Right cardiac atrium (tissue), 5 donors: ENCODE data around the gene CHD6. TPM values are rescaled to one million over a fixed set of nuclear protein-coding genes. Genes with fewer than 3 reads are reported as not detected.

ENCODE experiments used
- ATAC-seq, 2 donors: fragments of 200-7000 bp; cut with Tn5 transposase; one replicate each; pipeline versions ENCODE4 v1.8.0 to v1.9.1; 2020; ENCODE audit warnings: moderate library complexity in 2 of 2, mild to moderate bottlenecking in 1 of 2
- DNase-seq, 3 donors: peaks; one replicate each; pipeline ENCODE4 v3.0.0-alpha.2; 2020
- H3K27ac ChIP-seq: one replicate; pipeline ENCODE4 v1.5.1; 2013; ENCODE audit warnings: mild to moderate bottlenecking, low read length, control low read depth, moderate library complexity
- H3K27me3 ChIP-seq: one replicate; pipeline ENCODE4 v1.6.1; 2013; ENCODE audit not compliant: control insufficient read depth, insufficient read depth
- H3K4me1 ChIP-seq: one replicate; pipeline ENCODE4 v1.6.1; 2013; ENCODE audit warnings: low read length; ENCODE audit not compliant: control insufficient read depth, insufficient read depth
- H3K4me3 ChIP-seq: one replicate; pipeline ENCODE4 v1.5.1; 2013; ENCODE audit warnings: low read length, control low read depth
- H3K9me3 ChIP-seq: one replicate; pipeline ENCODE4 v1.6.1; 2013; ENCODE audit warnings: low read length; ENCODE audit not compliant: control insufficient read depth
- WGBS: extraction: QIAGEN DNeasy Blood & Tissue Kit; methylation state at CpG from one replicate; pipeline ENCODE4 v1.1.7; 2013; 5-methylcytosine and 5-hydroxymethylcytosine counted together
- intact Hi-C, 4 donors: fragments of 100-400 bp; cut with DNase I; formaldehyde crosslinking; loops; one replicate each; pipeline versions ENCODE4 v1.11.0 to v1.14.0; 2022 to 2023
- polyA plus RNA-seq: library from polyadenylated mRNA; stranded (reverse); fragments of 200-250 nt; gene quantifications from one replicate; pipeline ENCODE4 v1.2.3, GENCODE V29; 2013
- total RNA-seq, 4 donors: library from RNA; stranded (reverse); fragmentation: NEBNext Ultra II Directional; extraction: Animal tissue kit (Norgen Biotek cat#: 25700); gene quantifications; one replicate each; pipeline ENCODE4 v1.2.1, GENCODE V29; 2021
- donor health status: healthy with polysubstance abuse.
- donor health status: DM: no; HTN: yes; CAD: no.
- donor health status: DM: no; HTN: no; CAD: no.
- donor health status: DM: no; HTN: yes; CAD: no; lungs with severe emphysema.
- donor health status: DM: yes; HTN: yes; CAD: no.

CHD6 gene
- total and polyA plus RNA-seq, 5 donors, result 9.7 to 53.9 (median 49.2) TPM

- ATAC-seq, result no peak
- Histone ChIP-seq H3K4me3 (no peak overlapping the region), H3K9me3 (no peaks in the 10 kb centered on the region), H3K4me1 (peaks cover 5% of the 10 kb centered on the region), H3K27me3 (no peaks in the 10 kb centered on the region), H3K27ac (no peak overlapping the region)
- DNase-seq, result no peak
- WGBS, result 83% methylated on average over 1 of the region's 1 CpG
- intact Hi-C loops, result no loop called here
These were observed 10.4 kb downstream of the CHD6 start for GRCh38 chr20:41607791-41608190.

- no peak overlapping the region for H3K27ac ChIP-seq
- H3K27me3 ChIP-seq, result no peaks in the 10 kb centered on the region
- no peaks in the 10 kb centered on the region for H3K9me3 ChIP-seq
- WGBS, result 73% methylated on average over 1 of the region's 1 CpG
- H3K4me1 ChIP-seq, result peaks cover 3% of the 10 kb centered on the region
- intact Hi-C loops, result no loop called here
- DNase-seq, result no peak
- ATAC-seq, result no peak
- H3K4me3 ChIP-seq, result no peak overlapping the region
These were observed 14.2 kb downstream of the CHD6 start for GRCh38 chr20:41604002-41604401.

- ATAC-seq, result peak; percentile 46 to 52
- Histone ChIP-seq H3K27ac (peak overlapping the region; percentile 80), H3K4me3 (no peak overlapping the region), H3K27me3 (no peaks in the 10 kb centered on the region), H3K4me1 (peaks cover 2% of the 10 kb centered on the region), H3K9me3 (no peaks in the 10 kb centered on the region)
- intact Hi-C loops, result no loop called here
- no peak for DNase-seq
- WGBS, result 84% methylated on average over 4 of the region's 4 CpGs
These were observed 16.4 kb downstream of the CHD6 start for GRCh38 chr20:41601742-41602141.

DNA sequence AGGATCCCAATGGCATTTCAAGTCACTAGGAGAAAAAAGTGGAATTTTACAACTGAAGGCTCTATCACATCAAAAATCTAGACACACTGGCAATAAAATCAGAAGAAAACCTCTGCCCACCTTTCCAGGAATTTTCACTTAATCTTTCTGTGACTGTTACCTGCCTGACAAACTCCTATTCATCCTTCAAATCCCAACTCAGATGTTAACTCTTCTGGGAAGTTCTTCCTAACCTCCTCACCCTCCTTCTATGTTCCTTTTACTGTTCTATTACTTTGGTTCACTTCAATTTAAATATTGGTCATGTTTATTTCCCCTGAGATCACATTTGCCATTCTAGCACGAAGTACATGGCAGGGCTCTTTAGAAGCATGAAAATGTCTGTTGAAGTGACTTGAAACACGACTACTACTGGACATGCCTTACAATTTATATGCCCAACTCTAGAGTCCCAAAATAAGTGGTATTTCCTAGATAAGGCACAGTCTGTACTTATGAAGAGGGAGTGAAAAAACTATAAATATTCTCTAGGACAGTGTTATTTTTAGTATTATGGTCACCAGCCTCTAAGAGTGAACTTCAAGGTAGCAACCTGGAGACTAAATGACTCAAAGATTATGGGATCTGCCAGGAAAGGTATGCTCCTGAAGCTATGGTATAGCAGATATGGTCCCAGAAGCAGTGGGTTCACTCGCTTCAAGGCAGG, 17.1 kb downstream of the CHD6 start:
- DNase-seq, result no peak
- peak overlapping the region; percentile 76 for H3K27ac ChIP-seq
- ATAC-seq, result peak; percentile 60 to 72
- WGBS, result 78% methylated on average over 3 of the region's 3 CpGs
- H3K9me3 ChIP-seq, result no peaks in the 10 kb centered on the region
- no peak overlapping the region for H3K4me3 ChIP-seq
- peaks cover 2% of the 10 kb centered on the region for H3K4me1 ChIP-seq
- intact Hi-C loops, result no loop called here
- no peaks in the 10 kb centered on the region for H3K27me3 ChIP-seq

- H3K4me1 ChIP-seq, result peaks cover 2% of the 10 kb centered on the region
- intact Hi-C loops, result no loop called here
- no peak overlapping the region for H3K27ac ChIP-seq
- DNase-seq (no peak), ATAC-seq (no peak)
- WGBS, result 92% methylated on average over 3 of the region's 3 CpGs
- H3K4me3 ChIP-seq, result no peak overlapping the region
- no peaks in the 10 kb centered on the region for H3K27me3 ChIP-seq
- no peaks in the 10 kb centered on the region for H3K9me3 ChIP-seq
These were observed 18.5 kb downstream of the CHD6 start for GRCh38 chr20:41599699-41600104.

DNA sequence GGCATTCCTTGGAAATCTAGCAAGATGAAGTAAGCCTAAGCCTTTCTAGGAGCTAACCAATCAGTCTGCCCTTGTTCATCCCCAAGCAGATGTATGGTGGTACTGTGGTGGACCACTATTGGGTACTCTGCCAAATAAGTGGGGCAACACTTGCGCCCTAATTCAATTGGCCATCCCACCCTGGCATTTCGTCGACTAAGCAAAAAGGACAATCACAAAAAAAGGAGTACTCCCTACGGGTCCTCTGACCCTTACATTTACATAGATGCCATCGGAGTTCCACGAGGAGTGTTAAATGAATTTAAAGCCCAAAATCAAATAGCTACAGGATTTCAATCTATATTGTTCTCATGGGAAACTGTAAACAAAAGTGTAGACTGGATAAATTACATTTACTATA, 19.5 kb downstream of the CHD6 start:
- ATAC-seq, result no peak
- H3K27me3 ChIP-seq, result no peaks in the 10 kb centered on the region
- no peak overlapping the region for H3K27ac ChIP-seq
- H3K9me3 ChIP-seq, result no peaks in the 10 kb centered on the region
- no peak for DNase-seq
- no peak overlapping the region for H3K4me3 ChIP-seq
- intact Hi-C loops, result no loop called here
- WGBS, result 97% methylated on average over 6 of the region's 6 CpGs
- no peaks in the 10 kb centered on the region for H3K4me1 ChIP-seq

- no peak for DNase-seq
- WGBS, result 99% methylated on average over 8 of the region's 8 CpGs
- intact Hi-C loops, result no loop called here
These were observed 23.5 kb downstream of the CHD6 start for GRCh38 chr20:41594514-41595322.

DNA sequence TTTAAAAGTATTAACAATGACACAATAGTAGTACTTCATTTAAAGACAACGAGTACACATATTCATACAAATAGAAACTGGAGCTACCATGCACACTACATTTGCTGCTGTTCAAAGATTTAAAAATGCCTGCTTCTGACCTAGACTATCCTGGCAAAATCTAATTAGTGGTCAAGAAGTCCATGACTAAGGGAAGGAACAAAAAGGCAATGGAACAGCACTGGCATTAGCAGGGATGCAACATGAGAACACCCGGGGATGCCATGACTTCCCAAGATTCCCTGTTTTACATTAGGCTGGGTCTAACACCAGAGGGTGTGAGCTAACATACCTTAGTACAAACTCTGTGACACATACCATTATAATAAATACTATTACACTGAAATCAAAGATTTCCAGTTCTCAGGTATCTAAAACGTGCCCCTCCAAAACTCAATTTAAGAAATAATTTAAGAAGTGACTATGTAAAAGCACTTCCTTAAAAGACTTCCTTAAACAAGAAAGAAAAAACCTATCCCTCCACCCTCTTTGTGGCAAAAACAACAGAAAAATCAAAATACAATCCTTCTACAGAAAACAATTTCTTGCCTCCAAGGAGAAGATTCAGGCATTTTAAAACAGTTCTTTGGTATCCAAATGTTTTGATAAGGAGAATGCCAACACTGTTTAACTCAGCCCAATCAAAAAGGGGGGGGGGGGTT, 25.5 kb downstream of the CHD6 start:
- intact Hi-C loops, result no loop called here
- no peak for ATAC-seq
- no peak overlapping the region for H3K4me3 ChIP-seq
- H3K4me1 ChIP-seq, result peaks cover 2% of the 10 kb centered on the region
- H3K9me3 ChIP-seq, result no peaks in the 10 kb centered on the region
- DNase-seq, result no peak
- no peak overlapping the region for H3K27ac ChIP-seq
- WGBS, result 80% methylated on average over 3 of the region's 3 CpGs
- H3K27me3 ChIP-seq, result no peaks in the 10 kb centered on the region

More at GRCh38 chr20:41594514-41595322, 23.5 kb downstream of the CHD6 start:
- Histone ChIP-seq H3K9me3 (no peaks in the 10 kb centered on the region), H3K4me1 (peaks cover 2% of the 10 kb centered on the region), H3K27ac (no peak overlapping the region), H3K4me3 (no peak overlapping the region), H3K27me3 (no peaks in the 10 kb centered on the region)
- ATAC-seq, result no peak

- Histone ChIP-seq H3K27me3 (no peaks in the 10 kb centered on the region), H3K27ac (no peak overlapping the region), H3K4me1 (peaks cover 2% of the 10 kb centered on the region), H3K4me3 (no peak overlapping the region), H3K9me3 (no peaks in the 10 kb centered on the region)
- intact Hi-C loops, result no loop called here
- DNase-seq, result no peak
- WGBS, result 96% methylated on average over 3 of the region's 3 CpGs
- no peak for ATAC-seq
These were observed 30.2 kb downstream of the CHD6 start for GRCh38 chr20:41587956-41588355.

DNA sequence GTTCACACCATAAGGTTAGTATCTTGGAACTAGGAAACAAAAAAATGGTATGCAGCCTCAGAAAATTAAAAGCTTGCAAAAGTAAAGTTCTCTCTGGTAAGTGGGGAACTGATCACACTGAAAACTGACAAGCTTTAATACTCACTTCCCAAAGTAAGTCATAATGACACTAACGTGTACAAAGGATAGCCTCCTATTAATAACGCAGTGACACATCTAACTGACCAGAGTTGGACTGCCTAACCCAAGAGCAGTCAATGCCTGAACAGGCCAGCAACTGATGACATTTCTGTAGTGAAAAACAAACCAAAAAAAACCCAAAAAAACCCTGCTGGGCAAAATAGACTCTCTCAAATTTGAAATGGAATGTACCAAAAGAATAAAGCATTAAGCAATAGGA, 30.7 kb downstream of the CHD6 start:
- Histone ChIP-seq H3K4me3 (no peak overlapping the region), H3K4me1 (peaks cover under 1% of the 10 kb centered on the region), H3K27ac (no peak overlapping the region), H3K27me3 (no peaks in the 10 kb centered on the region), H3K9me3 (no peaks in the 10 kb centered on the region)
- intact Hi-C loops, result no loop called here
- 81% methylated on average over 2 of the region's 2 CpGs for WGBS
- DNase-seq (no peak), ATAC-seq (peak in 1 of 2 donors; percentile 45)

- 77% methylated on average over 1 of the region's 1 CpG for WGBS
- H3K27ac ChIP-seq, result no peak overlapping the region
- ATAC-seq (no peak), DNase-seq (no peak)
- no peak overlapping the region for H3K4me3 ChIP-seq
- intact Hi-C loops, result no loop called here
- H3K27me3 ChIP-seq, result no peaks in the 10 kb centered on the region
- no peaks in the 10 kb centered on the region for H3K4me1 ChIP-seq
- no peaks in the 10 kb centered on the region for H3K9me3 ChIP-seq
These were observed 31.4 kb downstream of the CHD6 start for GRCh38 chr20:41586772-41587171.
